Adipose tissue (tissue), 3 donors: ENCODE data around the gene MAP3K5. TPM values are rescaled to one million over a fixed set of nuclear protein-coding genes. Genes with fewer than 3 reads are reported as not detected.
"Not testable (repeated sequence)": the region's sequence is repeated elsewhere in the genome, so short reads cannot be mapped to it uniquely, and the experiment has no call there.

Experiments
- H3K27ac ChIP-seq: one replicate; pipeline ENCODE4 v1.5.1; 2013; ENCODE audit warnings: low read depth, low read length
- WGBS, 3 donors: extraction: QIAGEN DNeasy Blood & Tissue Kit; methylation state at CpG; one replicate each; pipeline ENCODE4 v1.1.7; 2013; 5-methylcytosine and 5-hydroxymethylcytosine counted together
- polyA plus RNA-seq, 3 donors: library from polyadenylated mRNA; stranded (reverse); fragments of 200-250 nt; gene quantifications; one replicate each; pipeline ENCODE4 v1.2.3, GENCODE V29; 2013
- donor health status: healthy with polysubstance abuse.
- donor health status: Bipolar disorder and iron deficiency.
- donor health status: healthy.

MAP3K5 gene
- polyA plus RNA-seq, 3 donors: 12.3 to 22.4 (median 18.8) TPM

DNA sequence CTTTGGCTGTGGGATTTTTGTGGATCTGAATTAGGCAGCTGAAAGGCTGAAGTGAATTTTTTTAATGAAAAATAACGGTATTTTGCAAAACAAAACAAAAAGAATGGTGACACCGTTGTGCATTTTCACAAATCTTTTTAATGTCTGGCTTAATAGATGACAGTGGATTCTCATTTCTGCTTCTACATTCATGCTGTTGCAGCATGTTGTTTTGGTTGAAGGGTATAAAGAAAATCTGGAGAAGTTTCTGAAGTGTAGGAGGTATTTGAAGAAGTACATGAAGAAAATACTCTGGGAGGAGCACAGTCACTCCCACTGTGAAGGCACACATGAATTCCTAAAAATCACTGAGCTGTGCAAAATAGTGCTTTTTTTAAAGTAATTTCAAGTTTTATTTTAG, 3.1 kb upstream of the MAP3K5 start:
- no peak overlapping the region for H3K27ac ChIP-seq
- 88 to 91% (median 90%) methylated on average over 2 of the region's 2 CpGs for WGBS, 3 donors

DNA sequence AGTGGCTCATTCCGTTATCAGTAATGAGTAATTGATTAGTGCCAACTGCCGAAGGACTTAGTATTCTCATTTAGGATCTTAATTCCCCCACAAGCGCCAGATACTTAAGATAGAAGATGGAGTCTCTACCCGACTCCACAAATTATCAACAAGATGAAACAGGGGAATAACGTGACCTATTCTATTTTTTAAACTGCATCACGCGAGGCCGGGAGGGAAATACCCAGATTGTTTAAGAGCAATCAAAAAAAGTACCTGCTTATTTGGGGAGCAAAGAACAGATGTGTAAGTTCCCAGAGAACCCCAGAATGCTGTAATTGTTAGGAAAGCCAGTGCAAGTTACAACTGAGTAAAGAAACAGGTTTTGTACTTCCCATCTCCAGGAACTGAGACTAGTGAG, 1.1 kb upstream of the MAP3K5 start:
- no peak overlapping the region for H3K27ac ChIP-seq
- 10 to 43% (median 31%) methylated on average over 8 of the region's 8 CpGs for WGBS, 3 donors

DNA sequence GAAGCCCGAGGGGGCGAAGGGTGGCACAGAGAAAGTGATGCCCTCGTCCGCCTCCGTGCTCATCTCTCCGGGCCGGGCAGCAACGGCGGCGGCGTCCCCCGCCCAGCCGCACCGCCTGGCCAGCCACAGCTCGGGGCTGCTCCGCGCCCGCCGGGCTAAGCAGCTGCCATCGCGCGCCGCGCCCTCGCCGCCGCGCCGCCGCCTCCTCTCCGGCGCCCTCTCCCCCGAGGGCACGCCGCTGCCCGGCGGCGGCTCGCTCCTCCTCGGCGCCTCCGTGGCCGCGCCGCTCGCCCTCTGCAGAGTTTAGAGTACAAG, 225 bp downstream of the MAP3K5 start:
- 0 to 1% (median 0%) methylated on average over 24 to 46 of the region's 46 CpGs for WGBS, 3 donors
- no peak overlapping the region for H3K27ac ChIP-seq

DNA sequence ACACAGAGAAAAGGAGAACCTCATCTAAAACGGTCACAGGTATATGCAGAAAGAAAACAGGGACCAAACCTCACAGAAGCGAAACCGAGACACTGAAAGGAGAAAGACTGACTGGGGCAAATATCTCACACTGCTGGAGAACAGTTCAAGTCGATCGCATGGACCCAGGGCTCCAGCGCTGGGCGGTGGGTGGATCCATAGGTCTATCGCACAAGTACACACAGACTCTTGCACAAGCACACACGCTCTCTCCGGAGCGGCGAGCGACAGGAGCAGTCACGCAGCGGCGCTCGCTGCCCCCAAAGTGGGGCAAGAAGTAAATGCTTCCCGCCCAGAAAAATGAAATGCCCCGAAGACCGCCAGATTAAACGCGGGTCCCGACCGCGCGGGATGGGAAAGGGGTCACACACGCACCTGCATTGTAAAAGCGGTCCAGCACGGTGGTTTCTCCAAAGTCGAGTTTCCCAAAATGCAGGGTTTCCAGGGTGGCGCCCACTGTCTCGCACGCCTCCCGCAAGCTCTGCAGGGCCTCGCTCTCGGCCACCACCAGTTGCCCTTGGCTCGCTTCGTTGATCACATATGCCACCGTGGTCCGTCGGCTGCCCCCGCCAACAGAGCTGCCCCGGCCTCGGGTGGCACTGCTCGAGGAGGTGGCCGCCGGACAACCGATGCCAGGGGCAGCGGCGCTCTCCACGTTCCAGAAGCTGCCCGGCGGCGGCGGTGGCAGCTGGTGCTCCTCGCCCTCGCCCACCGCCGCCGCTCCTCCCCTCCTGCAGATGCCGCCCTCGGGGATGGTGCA, 782 bp downstream of the MAP3K5 start:
- H3K27ac ChIP-seq: peak overlapping the region; percentile 17
- WGBS, 3 donors: 0 to 1% (median 1%) methylated on average over 56 to 62 of the region's 62 CpGs

DNA sequence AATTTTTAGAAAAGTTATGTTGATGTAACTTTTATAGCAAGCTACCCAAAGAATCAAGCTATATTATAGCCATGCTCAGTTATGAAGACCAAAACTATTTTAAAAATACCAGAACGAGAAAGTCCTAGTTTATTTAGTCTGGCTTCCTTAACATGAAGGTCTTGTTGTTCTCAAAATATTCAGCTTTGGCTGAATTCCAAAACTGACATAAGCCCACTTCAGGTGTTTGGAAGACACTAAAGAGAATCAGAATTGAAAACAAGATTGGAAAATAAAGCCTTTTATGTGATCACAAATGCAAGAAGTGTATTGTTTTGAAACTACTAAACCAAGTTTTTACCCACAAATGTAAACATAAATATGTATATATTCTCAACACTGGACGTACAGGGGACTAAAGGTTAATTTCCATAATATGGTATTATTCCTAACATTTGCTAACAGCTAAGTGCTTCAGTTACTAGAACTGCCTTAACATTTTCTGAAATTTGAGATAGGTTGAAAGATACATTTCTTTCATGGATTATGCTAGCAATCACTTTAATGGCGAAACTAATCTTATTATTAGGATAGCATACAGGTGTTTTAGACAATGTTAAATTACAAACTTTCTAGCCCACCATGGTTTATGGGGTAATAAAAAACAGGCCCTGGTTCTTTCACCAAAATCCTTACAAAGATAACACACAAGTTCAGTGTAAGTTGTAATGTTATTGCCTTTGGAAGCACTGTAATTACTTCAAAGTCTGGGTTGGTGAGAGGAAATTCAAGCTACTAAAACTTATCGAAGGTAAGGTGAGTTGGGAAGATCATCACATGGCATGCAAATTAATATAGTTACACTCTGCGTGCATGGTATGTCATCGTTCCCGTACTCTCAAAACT, 1.6 kb downstream of the MAP3K5 start:
- WGBS, 3 donors: 16 to 17% (median 17%) methylated on average over 7 of the region's 7 CpGs

DNA sequence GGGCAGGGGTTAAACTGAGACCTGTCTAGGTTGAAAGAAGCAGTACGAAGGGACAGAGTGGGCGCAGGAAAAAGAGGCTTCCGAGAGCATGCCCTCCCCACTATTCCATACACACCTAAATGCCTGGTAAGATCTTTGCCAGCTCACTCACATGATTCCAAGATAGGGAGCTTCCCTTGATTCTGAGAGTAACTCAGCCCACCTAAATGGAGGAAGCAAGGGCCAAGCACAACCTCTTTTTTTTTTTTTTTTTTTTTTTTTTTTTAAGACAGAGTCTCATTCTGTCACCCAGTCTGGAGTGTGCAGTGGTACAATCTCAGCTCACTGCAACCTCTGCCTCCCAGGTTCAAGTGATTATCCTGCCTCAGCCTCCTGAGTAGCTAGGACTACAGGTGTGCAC, 2.8 kb downstream of the MAP3K5 start:
- 41 to 93% (median 88%) methylated on average over 3 of the region's 3 CpGs for WGBS, 3 donors
- not testable (repeated sequence) for H3K27ac ChIP-seq

More for the DNA sequence above, 1.6 kb downstream of the MAP3K5 start:
- no peak overlapping the region for H3K27ac ChIP-seq

DNA sequence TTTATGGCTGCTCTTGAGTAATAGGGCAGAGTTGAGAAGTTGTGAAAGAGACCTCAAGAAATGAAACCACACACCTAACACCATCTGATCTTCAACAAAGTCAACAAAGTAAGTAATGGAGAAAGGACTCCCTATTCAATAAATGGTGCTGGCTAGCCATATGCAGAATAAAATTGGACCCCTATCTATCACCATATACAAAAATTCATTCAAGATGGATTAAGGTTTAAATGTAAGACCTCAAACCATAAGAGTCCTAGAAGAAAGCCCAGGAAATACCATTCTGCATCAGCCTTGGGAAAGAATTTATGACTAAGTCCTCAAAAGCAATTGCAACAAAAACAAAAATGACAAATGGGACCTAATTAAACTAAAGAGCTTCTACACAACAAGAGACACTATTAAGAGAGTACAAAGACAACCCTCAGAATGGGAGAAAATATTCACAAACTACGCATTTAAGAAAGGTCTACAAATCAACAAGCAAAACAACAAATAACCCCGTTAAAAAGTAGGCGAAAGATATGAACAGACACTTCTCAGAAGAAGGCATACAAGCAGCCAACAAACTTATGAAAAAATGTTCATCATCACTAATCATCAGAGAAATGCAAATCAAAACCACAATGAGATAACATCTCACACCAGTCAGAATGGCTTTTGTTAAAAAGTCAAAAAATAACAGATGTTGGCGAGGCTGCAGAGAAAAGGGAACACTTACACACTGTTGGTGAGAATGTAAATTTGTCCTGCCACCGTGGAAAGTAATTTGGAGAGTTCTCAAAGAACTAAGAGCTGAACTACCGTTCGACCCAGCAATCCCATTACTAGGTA, 4.0 kb downstream of the MAP3K5 start:
- 62 to 68% (median 68%) methylated on average over 7 of the region's 7 CpGs for WGBS, 3 donors
- H3K27ac ChIP-seq: no peak overlapping the region

DNA sequence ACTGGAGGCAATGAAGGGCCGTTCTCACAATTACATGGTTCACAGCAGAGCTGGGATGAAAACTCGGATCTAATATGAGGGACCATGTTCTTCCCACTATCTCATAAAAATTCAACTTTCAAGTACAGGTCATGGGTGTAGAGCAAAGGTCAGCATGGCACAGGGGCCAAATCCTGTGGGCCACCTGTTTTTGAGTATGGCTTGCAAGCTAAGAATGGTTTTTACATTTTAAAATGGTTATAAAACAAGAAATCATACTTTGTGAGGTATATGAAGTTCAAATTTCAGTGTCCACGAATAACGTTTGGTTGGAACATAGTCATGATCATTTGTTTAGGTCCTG, 4.6 kb downstream of the MAP3K5 start:
- peak overlapping the region; percentile 54 for H3K27ac ChIP-seq
- WGBS, 3 donors: 58 to 71% (median 62%) methylated on average over 4 of the region's 4 CpGs

DNA sequence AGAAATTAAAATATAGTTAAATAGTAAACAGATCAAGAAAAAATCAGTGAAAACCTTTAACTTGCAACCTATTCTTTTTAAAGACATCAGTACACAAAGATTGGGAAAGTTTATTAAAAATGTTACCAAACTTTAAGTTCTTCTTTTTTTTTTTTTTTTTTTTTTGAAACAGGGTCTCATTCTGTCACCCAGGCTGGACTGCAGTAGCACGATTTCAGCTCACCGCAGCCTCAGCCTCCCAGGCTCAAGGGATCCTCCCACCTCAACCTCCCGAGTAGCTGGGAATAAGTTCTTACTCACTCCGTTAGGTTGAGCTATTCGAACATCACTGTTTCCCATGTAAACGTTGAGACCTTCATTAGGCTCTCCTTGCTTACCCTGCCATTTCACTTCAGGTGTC, 5.6 kb downstream of the MAP3K5 start:
- 73 to 80% (median 78%) methylated on average over 6 of the region's 6 CpGs for WGBS, 3 donors
- no peak overlapping the region for H3K27ac ChIP-seq

DNA sequence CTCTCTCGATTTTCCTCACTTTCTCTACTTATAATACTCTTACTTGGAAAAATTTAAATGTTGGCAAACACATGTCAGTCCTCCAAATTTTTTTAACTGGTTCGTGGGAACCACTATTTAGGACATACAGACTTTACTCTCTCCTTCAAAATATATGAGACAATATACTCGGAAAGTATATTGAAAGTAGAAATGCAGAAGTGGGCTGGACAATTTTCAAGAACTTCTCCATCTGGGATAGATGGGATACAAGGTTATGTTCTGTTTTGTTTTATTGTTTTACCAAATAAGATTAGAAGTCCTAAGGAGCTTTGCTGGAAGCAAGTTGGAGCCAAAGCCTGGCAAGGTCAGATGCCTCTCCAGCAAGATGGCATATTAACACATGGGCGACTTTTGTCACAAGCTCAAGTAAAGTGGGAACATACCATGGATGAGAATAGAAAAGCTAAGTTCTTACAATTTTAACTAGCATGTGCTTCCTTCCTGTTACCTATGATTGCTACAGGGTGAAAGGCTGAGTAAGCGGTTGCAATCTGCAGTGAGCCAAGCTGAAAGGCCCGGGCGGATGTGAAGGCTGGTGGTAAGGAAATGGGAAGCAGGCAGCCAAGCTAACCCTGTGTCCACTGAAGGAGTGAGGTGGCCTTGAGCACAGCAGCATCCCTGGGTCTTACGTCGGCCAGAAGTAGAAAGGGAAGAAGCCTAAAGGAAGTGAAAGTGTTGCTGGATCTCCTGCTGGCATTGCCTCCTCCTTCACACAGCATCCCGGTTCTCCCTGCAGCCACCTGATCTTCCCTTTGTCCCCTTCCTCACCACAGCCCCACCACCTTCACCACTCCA, 7.1 kb downstream of the MAP3K5 start:
- no peak overlapping the region for H3K27ac ChIP-seq
- 31 to 41% (median 38%) methylated on average over 10 of the region's 10 CpGs for WGBS, 3 donors

DNA sequence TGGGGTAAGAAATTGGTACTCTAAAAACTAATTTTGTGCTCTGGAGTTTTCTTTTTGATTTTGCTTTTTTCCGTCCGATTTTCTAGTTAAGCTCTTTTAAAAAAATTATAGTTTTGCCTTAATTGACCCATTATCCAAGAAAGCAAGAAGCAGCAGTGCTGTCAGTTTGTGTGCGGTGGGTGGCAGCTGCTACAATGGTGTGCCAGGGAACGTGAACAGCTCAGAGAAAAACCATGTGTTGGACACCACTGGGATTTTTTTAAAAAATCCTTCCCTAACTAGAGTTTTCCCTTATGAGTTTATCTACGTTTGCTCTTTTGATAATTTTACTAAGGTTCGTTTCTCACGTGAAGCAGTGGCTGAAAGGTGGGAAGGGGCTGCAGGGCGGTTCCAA, 8.0 kb downstream of the MAP3K5 start:
- peak overlapping the region; percentile 59 for H3K27ac ChIP-seq
- 46 to 59% (median 54%) methylated on average over 8 of the region's 8 CpGs for WGBS, 3 donors

DNA sequence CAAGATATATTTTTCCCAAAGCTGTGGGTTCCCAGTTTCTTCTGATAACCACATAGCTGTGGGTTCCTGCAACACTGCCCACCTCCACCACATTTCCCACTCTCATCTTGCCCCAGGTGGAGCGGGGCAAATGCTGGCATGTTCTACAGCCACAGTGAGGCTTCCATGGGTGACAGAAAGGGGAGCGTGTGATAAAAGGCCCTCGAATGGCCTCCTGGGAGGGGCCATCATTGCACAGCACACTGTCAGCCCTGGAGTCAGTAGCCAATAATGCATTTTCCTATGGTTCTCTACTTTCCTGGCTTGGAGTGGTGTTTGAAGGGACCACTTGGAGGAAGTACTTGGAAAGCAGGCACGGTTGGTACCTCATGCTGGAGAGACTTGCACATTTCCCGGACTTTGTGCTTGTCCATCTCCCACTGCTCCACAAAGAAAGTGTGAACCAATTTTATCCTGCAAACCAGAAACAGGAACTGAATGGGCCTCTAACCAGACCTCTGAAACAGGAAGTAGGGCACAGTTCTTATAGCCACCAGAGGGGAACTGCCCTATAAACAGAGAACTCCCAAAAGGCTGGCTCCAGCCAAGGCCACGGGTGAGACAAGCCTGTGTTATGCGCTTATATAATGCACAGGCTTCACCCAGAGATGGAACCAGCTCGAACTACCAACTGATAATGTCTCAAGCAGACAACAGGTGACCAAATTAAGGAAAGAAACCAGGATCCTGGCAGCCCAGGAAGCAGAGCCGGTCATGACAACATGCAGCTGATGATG, 8.6 kb downstream of the MAP3K5 start:
- 39 to 60% (median 42%) methylated on average over 9 of the region's 9 CpGs for WGBS, 3 donors
- H3K27ac ChIP-seq: peak overlapping the region; percentile 59

DNA sequence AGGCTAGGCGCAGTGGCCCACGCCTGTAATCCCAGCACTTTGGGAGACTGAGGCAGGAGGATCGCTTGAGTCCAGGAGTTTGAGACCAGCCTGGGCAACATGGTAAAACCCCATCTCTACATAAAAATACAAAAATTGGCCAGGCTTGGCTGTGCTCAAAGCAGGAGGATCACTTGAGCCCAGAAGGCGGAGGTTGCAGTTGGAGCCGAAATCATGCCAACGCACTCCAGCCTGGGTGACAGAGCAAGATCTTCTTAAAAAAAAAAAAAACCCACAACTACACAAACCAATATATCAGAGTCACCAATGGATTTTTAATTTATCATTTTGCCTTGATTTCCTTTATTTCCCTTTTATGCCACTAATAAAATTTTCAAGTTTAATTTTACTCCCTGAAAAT, 9.3 kb downstream of the MAP3K5 start:
- no peak overlapping the region for H3K27ac ChIP-seq
- 87 to 96% (median 94%) methylated on average over 6 of the region's 6 CpGs for WGBS, 3 donors

DNA sequence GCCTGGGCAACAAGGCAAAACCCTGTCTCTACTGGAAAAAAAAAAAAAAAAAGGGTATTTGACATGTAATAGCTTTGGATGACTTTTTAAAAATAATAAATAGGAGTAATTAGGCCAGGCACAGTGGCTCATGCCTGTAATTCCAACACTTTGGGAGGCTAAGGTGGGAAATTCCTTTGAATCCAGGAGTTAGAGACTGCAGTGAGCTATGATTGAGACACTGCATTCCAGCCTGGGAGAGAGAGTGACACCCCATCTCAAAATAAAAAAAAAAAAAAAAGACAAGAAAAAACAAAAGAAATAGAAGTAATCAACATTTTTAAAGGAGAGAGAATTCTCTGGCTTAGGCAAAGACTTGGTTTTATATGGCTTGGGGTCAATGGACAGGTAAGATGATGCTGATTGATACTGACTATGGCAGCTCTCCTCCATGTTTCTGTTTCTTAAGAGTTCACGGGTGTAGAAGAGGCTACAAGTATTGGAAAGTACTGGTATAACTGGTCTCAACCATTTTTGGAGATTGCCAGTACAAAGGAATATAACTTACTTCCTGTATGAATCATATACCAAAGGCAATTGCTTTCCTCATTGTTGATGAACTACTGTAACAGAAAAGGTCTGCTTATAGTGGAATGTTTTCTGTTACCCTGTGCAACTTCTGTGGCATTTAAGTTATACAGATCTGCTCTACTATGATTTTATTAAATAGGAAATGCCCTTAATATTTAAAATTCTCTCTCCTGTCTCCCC, 10.1 kb downstream of the MAP3K5 start:
- WGBS, 3 donors: 45 to 91% (median 55%) methylated on average over 1 of the region's 1 CpG
- no peak overlapping the region for H3K27ac ChIP-seq

DNA sequence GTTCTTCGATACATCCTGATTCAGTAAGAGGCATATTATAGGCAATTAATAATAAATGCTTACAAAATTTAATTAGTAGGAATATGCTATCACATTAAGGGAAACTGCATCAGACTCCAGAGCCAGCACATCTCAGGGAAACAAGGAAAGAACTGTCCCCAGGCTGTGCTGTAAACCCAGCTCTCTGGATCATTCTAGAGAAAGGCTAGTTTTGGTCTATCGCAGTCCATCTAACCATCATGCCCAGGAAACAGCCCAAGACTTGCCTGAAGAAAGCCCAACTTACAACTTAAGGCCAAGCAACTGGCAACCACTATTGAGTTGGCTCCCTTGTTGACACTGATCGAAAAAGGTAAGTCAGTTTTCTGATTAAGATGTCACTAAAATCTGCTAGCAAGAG, 11.3 kb downstream of the MAP3K5 start:
- no peak overlapping the region for H3K27ac ChIP-seq

DNA sequence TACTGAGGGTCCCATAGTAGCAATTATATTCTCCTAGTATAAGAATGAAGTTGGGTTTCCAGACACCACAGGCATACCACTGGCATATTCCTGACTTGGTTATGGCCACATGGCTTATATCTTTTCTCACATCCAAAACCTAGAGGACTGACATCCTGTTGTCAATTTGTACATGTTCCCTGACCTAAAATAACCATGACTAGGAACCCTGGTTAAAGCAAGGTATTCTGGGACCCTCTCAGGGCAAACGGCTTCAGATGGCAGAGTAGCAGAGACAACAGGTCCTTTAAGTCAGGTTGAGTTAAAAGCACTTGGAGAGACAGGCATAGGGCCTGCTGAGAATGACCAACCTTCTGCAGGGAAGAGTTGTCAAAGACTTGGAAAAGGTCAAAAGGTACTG, 12.6 kb downstream of the MAP3K5 start:
- 46 to 67% (median 65%) methylated on average over 1 of the region's 1 CpG for WGBS, 3 donors
- no peak overlapping the region for H3K27ac ChIP-seq

More for the DNA sequence above, 11.3 kb downstream of the MAP3K5 start:
- WGBS, 3 donors: 77 to 91% (median 91%) methylated on average over 3 of the region's 3 CpGs

DNA sequence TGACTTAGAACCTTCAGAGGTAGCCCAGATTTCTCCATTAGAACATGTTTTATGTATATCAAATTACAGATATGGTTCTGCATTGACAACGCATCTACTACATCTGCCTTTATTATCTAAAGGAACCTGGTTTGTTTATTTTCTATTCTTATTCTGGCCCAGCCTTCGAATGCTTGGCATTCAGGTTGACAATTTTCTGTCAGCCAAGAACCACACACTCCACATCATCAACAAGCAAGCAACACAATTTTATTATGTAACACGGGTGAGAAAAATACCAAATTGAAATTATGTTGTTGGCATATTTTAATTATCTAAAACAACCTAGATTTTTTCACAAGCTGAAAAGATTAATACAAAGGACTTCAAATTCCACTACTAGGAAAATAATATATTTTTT, 14.6 kb downstream of the MAP3K5 start:
- H3K27ac ChIP-seq: no peak overlapping the region
- 52 to 89% (median 88%) methylated on average over 3 of the region's 3 CpGs for WGBS, 3 donors
